ENCODE measurements around the gene C15orf62. TPM values are rescaled to one million over a fixed set of nuclear protein-coding genes. Genes with fewer than 3 reads are reported as not detected.
A peak's percentile ranks its signal among the peaks of the same experiment; 100 is the strongest.

C15orf62 gene
- total RNA-seq, 1 donor from 2014 or later: 1.8 TPM

DNA sequence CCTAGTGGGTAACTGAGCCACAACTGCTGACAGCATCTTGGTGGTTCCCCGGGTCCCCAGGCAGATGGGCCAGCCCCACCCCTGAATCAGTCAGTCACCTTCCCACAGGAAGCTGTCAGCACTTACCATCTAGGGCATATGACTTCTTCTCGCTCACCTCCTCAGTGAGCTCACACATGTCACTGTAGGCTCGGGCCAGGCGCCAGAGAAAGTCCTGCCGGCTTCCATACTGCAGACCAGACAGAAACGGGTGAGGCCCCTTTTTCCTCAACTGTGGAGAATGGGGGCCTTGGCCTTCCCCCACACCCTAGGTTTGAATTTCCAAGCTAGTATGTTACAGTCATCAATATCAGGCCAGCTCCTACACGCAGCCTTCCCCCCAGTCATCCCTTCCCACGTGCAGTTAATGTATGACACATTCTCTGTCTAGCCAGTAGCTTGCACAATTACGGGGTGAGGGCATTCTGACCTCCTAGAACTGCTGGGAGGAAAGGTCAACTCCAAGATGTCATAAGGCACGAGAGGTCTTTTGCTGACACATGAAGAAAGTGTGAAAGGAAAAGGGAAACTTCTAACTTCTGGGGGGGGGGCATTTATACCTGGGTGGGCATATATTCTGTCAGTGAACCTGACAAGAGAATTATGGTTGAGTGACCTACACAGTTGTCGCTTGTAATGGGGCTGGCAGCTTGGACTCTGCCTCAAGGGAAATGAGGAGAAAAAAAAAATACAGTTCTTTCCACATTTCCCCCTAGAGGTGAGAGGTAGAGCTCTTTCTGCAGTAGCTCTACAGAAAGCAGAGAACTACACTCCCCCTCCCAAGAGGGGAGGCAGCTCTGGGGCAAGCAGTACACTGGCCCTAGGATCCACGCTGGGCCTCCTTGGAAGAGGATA is 25.6 kb upstream of the C15orf62 start:
- no peak for FAIRE-seq
- H3K36me3 ChIP-seq (ENCODE audit: control insufficient read depth, insufficient read depth, low read length): peaks cover 21% of the 10 kb centered on the region
- TF ChIP-seq, protein P1, sequence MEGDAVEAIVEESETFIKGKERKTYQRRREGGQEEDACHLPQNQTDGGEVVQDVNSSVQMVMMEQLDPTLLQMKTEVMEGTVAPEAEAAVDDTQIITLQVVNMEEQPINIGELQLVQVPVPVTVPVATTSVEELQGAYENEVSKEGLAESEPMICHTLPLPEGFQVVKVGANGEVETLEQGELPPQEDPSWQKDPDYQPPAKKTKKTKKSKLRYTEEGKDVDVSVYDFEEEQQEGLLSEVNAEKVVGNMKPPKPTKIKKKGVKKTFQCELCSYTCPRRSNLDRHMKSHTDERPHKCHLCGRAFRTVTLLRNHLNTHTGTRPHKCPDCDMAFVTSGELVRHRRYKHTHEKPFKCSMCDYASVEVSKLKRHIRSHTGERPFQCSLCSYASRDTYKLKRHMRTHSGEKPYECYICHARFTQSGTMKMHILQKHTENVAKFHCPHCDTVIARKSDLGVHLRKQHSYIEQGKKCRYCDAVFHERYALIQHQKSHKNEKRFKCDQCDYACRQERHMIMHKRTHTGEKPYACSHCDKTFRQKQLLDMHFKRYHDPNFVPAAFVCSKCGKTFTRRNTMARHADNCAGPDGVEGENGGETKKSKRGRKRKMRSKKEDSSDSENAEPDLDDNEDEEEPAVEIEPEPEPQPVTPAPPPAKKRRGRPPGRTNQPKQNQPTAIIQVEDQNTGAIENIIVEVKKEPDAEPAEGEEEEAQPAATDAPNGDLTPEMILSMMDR (IDR thresholded peaks at IDR 0.05; ENCODE audit: insufficient read depth, low read length, severe bottlenecking): peak; percentile 4

DNA sequence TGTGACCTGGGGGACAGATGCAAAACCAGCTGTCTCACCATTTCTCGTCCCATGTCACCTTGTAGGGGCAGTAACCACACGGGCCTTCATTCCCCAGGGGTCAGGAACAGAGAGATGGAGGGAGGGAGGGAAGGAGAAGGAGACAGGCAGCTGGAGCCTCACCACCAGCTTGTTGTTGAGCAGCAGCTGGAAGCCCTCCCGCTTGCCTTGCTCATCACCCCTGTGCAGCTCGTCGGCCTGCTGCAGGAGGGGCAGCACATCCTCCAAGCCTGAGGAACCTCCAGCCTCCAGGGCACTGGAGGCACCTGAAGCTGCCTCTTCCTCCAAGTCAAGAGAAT is 25.0 kb upstream of the C15orf62 start:
- TF ChIP-seq, protein P1 (IDR thresholded peaks at IDR 0.05; ENCODE audit: insufficient read depth, low read length, severe bottlenecking): no peak

More for the DNA sequence above, 25.6 kb upstream of the C15orf62 start:
- peak; percentile 93 for DNase-seq (ENCODE audit: low read depth)
- H3K4me3 ChIP-seq (ENCODE audit: low read depth, low read length): no peak overlapping the region
- H3K27me3 ChIP-seq (ENCODE audit: control insufficient read depth, insufficient read depth, low read length): no peaks in the 10 kb centered on the region

DNA sequence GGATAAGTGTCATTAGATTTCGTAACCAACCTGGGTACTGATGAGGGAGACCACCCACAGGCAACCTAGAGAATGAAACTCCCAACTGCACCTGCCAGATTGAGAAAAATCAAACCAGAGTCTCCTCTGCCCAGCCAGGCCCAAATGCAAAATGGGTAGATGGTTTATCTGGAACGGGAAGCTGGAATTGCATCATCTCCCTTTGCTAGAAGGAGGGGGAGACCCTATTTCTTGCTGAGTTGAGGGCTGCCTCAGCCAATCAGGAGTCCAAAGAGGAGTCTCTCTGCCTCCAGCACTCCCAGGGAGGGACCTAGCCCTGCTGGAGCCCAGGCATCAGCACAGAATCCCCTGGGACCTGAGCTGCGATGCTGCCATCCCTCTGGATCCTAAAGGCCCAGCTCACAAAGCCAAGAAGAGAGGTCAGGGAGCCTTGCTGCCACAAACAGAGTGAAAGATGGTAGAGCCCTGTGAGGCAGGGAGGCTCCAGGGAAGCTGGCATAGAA is 22.8 kb upstream of the C15orf62 start:
- Histone ChIP-seq H3K27me3 (ENCODE audit: control insufficient read depth, insufficient read depth, low read length) (no peaks in the 10 kb centered on the region), H3K36me3 (ENCODE audit: control insufficient read depth, insufficient read depth, low read length) (peaks cover 20% of the 10 kb centered on the region), H3K4me3 (ENCODE audit: low read depth, low read length) (no peak overlapping the region)
- no peak for FAIRE-seq
- TF ChIP-seq, protein P1 (IDR thresholded peaks at IDR 0.05; ENCODE audit: insufficient read depth, low read length, severe bottlenecking): no peak
- no peak for DNase-seq (ENCODE audit: low read depth)

More for the DNA sequence above, 25.0 kb upstream of the C15orf62 start:
- Histone ChIP-seq H3K36me3 (ENCODE audit: control insufficient read depth, insufficient read depth, low read length) (peaks cover 17% of the 10 kb centered on the region), H3K4me3 (ENCODE audit: low read depth, low read length) (no peak overlapping the region), H3K27me3 (ENCODE audit: control insufficient read depth, insufficient read depth, low read length) (no peaks in the 10 kb centered on the region)
- FAIRE-seq (no peak), DNase-seq (ENCODE audit: low read depth) (no peak)

DNA sequence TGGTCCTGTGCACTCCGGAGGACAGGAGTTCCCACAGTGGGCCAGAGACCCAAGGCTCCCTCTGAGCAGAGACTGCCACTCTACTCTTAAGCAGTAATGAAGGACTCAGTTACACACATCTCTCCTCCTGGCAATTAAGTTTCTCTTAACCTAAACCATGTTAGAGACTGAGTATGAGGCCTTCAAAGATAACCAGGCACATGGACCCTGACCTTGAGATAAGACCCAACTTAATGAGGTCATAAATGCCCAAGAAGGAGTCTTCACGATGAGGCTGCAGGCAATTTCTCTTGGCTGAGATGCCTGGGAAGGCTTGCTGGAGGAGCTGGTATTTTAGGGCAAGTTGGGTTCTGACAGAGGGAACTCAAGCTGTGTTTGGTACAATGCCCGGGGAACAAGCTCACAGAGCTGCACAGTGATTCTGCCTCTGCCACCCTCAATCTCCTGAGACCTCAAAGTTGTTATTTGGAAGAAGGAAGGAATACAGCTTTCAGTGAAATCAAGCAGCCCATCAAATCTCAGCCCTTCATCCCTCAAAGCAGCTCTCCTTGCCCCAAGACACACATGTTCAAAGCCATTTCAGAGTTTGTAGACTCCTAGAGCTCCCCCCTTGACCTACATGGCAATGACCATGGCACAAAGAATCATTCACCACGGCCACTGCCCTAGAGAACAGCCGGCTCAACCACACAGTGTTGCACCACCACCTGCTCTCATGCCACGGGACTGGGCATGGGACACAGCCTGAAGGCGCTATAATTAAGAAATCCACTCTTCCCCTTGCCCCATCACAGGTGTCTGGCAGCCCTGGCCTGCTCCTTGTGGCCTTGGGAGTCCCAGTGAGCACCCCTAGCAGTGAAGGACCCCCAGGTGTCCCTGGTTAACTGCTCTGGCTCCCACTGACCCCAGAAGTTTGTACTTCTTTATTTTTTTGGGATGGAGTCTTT is 21.8 kb upstream of the C15orf62 start:
- FAIRE-seq (no peak), DNase-seq (ENCODE audit: low read depth) (no peak)
- TF ChIP-seq, protein P1 (IDR thresholded peaks at IDR 0.05; ENCODE audit: insufficient read depth, low read length, severe bottlenecking): no peak
- Histone ChIP-seq H3K27me3 (ENCODE audit: control insufficient read depth, insufficient read depth, low read length) (no peaks in the 10 kb centered on the region), H3K4me3 (ENCODE audit: low read depth, low read length) (no peak overlapping the region), H3K36me3 (ENCODE audit: control insufficient read depth, insufficient read depth, low read length) (peaks cover 18% of the 10 kb centered on the region)

DNA sequence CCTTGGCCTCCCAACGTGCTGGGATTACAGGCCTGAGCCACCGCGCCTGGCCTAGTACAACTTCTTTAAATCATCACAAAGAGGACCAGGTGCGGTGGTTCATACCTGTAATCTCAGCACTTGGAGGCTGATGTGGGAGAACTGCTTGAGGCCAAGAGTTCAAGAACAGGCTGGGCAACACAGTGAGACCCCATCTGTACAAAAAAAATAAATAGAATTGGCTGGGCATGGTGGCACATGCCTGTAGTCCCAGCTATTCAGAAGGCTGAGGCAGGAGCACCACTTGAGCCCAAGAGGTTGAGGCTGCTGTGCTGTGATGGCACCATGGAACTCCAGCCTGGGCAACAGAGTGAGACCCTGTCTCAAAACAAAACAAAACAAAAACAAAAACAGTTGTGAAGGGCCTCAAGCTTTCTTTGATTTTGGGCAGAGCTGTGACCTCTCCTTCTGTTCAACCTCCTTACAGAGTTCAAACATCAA is 20.6 kb upstream of the C15orf62 start:
- TF ChIP-seq, protein P1 (IDR thresholded peaks at IDR 0.05; ENCODE audit: insufficient read depth, low read length, severe bottlenecking): no peak
- no peaks in the 10 kb centered on the region for H3K27me3 ChIP-seq (ENCODE audit: control insufficient read depth, insufficient read depth, low read length)
- DNase-seq (ENCODE audit: low read depth) (no peak), FAIRE-seq (no peak)
- peaks cover 15% of the 10 kb centered on the region for H3K36me3 ChIP-seq (ENCODE audit: control insufficient read depth, insufficient read depth, low read length)
- H3K4me3 ChIP-seq (ENCODE audit: low read depth, low read length): no peak overlapping the region
